NOMO-1 treated with DMSO at 0.1 percent for 48 hours (cell line): ENCODE results near the gene KLF13.

Experiments used
- DNase-seq: peaks from one replicate; lab custom pipeline; 2025; ENCODE audit not compliant: unreplicated experiment; lab: John Stamatoyannopoulos, UW

KLF13 gene

DNA sequence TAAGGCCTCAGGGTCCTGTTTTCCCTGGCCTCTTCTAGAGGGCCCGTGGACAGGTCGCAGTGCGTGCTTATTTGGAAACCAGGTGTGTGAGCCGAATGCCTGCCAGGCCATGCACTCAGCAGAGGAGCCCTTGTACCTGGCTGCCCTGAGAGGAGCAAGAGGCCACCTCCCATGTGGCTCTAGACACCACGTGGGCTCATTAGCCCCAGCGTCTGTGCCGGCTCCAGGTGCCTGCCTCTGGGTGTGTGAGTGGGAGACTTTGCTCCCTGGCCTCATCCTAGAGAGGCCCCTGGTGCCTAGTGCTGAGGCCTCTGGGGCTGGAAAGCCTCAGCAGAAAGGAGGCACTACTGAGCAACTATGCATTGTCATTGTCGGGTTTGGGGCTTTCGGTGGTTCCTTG lies 50.4 kb downstream of the KLF13 start:
- DNase-seq = no peak

DNA sequence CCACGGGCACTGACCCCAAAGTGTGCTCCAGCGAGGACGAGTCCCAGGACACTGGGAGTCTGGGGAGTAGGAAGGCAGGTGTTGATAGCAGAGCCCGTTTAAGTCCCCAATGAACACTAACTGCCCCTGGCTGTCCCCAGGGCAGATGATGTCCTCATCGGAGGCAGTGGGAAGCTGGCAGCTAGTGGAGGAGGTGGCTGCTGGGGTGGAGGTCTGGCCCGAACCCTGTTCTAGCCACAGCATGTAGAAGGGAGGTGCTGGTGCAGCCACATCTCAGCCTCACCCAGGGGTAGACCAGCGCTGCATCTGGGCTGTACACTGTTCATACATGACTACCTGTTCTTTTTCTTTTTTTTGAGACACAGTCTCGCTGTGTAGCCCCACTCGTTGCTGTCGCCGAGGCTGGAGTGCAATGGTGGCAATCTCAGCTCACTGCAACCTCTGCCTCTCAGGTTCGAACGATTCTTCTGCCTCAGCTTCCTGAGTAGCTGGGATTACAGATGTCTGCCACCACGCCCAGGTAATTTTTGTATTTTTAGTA lies 51.8 kb downstream of the KLF13 start:
- no peak for DNase-seq

DNA sequence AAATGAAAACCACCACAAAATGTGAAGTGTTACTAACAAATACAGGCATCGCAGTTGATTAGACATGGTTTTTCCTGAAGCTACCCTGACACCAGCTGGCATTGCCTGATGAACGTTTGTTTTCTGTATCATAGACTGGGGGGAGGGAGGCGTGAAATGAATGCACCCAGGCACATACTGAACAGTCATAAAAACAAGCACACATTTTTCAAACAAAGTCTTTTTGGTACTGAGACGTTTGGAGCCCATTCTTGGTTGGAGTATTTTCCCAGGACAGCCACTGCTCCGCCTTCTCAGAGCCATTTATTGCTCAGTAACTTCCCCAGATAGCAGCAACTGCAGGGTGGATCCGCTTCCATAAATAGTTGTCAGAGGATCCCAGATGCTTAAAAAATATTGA lies 52.4 kb downstream of the KLF13 start:
- no peak for DNase-seq

GRCh38 chr15:31379577-31379976 lies 52.9 kb downstream of the KLF13 start:
- no peak for DNase-seq

- DNase-seq = no peak
Observed at GRCh38 chr15:31381801-31382712, 55.4 kb downstream of the KLF13 start.

GRCh38 chr15:31382713-31383045 lies 56.0 kb downstream of the KLF13 start:
- DNase-seq = no peak

GRCh38 chr15:31383139-31383538 lies 56.5 kb downstream of the KLF13 start:
- no peak for DNase-seq

DNA sequence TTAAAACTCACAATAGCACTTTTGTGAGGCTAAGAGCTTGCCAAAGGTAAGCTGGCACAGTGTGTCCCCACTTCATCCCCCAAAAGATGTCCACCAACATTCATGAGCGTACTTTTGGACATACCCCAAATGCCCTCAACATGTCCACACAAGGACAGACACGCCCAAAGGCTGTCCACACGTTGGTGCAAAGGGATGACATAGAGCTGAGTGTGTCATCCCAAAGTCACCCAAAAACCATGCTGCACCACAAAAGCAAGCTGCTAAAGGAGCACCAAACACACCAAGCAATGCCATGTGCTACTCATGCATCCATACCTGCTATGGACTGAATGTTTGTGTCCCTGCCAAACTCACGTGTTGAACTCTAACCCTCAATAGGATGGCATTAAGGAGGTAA lies 57.9 kb downstream of the KLF13 start:
- no peak for DNase-seq

GRCh38 chr15:31385736-31386135 lies 59.1 kb downstream of the KLF13 start:
- DNase-seq = no peak

DNA sequence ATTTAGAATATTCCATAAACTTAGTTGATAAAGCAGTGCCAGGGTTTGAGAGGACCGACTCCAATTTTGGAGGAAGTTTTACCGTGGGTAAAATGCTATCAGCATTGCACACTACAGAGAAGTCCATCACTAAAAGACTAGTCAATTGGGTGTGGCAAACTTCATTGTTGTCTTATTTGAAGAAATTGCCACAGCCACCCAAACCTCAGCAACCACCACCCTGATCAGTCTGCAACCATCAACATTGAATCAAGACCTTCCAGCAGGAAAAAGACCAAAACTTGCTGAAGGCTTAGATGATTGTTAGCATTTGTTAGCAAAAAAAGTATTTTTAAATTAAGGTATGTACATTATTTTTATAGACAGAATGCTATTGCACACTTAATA lies 60.5 kb downstream of the KLF13 start:
- DNase-seq = no peak

DNA sequence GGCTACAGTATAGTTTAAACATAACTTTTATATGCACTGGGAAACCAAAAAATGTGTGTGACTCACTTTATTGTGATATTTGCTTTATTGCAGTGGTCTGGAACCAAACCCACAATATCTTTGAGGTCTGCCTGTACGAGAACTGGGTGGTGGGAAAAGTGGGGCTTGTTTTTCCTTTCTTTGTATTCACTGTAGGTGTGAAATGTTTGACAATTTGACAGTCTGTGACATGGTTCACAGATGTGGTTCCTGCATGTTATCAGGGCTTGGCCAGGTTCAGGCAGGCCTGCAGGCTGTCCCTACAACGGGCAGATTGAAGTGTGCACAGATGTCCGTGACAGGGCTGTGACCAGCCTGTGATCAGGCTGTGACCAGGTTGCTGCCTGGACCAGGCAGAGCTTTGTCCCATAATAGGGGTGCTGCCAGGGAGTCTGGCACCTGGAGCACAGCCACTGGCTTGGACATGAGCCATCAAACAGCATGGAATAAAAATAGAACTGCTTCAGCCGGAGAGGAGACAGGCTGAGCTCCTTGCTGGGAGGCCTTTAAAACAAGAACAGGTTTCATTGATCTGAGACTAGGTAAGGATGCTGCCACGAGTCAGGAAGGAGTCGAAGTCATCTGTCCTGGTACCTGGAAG lies 61.0 kb downstream of the KLF13 start:
- no peak for DNase-seq

- DNase-seq = no peak
Observed at GRCh38 chr15:31389576-31389975, 62.9 kb downstream of the KLF13 start.

DNA sequence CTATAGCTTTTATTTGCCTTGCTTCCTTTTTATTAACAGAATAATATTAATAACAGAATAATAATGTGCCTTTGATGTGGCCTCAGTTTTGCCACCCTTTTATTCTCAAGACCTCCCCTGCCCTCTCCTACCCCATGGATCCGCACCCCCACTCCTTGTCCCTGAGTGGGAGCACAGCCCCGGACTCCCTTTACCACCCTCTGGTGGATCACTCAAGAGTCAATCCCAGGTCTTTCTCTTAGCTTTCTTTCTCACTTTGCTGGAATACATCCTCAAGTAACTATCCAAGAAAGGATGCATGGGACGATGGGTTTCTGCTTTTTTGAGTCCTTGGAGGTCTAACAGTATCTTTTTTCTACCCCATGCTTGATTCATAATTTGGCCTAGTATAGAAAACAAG lies 63.4 kb downstream of the KLF13 start:
- no peak for DNase-seq

DNA sequence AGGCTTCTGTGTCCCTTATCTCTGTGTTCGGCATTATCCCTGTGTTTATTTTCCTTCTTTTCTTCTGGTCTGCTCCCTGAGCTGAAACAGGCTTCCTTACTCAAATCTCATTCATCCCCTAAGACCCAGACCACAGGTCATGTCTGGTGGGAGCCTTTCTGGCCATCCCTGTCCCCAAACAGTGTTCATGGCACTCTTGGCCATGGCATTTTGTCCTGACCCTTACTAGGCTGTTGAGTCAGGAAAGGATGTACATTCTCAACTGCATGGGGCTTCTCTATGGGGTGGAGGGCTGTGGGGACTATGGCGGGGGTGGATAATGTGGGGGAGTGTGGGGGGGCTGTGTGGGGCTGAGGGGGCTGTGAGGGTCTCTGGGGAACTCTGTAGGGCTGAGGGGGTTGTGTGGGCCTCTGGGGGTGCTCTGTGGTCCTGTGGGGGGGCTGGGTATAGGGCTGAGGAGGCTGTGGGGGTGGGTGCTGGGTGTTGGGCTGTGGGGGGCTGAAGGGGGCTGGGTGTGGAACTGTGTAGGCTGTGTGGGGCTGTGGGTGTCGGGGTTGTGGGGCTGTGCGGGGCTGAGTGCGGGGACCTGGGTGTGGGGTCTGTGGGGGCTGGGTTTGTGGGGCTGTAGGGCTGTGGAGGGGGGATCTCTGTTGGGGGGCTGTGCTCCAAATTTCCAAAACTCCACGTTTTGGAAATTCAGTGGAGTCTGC lies 64.3 kb downstream of the KLF13 start:
- DNase-seq = no peak

DNA sequence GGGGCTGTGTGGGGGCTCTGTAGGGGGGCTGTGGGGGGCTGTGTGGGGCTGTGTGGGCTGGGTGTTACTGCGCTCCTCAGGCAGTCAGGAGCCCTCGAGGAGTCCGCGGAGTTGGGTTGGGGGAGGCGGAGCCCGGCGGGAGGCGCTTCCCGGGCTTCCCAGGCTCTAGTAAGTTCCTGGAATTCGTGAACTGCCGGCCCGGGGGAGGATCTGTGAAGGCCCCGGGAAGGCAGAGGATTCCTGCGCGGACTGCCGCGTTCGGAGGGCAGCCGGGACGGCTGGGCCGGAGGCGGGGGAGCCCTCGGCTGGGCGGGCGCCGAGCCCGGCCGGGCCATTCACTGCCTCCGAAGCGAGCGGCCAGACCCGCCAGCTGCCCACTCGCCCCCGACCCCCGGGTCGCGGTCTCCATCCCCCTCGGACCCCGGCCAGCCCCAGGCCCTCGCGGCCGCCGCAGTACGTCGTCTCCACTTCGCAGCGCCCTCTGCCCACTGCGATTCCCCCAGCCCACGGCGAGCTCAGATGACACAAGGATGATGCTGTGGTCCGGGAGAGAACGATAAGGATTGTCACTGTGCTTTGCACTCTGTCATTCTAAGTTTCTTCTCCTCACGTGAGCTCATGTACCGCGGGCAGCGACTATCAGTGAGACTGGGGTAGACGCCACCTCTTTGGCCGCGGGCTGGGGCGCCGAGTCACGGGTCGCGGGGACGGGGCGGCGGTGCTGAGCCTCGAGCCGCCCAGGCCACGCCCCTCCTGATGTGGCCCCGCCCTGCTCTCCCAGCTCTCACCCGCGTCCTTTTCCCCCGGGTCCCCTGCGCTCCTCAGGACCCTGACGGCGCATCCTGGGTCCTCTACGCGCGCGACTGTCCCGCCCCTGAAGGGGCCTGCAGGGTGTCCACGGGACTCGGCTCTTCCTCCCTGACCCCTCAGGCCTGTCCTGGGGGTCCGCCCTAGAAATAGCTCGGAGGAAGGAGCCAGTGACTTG lies 65.3 kb downstream of the KLF13 start:
- DNase-seq = peak; percentile 62

GRCh38 chr15:31392761-31393401 lies 66.2 kb downstream of the KLF13 start:
- no peak for DNase-seq

DNA sequence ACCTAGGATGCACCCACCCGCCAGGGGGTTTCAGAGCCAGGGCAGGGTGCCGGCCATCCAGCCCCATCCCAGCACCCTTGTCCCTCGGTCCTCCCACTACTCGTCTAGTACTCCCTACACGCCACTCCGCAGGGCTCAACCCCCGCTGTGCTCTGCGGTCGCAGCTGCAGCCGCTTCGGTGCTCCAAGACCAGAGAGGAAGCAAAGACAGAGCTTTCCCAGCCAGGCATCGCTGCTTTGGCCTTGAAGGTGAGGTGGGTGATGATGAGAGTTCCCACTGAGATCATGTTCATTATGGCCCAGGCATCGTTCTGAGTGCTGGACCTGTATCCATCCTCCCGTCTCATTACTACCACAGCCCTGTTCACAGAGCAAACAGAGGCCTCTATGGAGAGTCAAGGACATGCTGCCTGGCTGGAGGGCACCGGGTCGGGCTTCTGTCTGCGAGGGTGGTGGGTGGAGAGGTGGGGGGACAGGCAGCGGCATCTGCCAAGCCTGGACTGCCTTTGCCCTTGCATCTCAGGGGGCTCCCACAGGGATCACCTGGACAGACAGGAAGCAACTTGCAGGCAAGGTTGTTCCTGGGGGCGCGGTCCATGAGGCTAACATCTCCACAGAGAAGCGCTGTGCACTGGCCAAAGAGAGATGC lies 66.9 kb downstream of the KLF13 start:
- no peak for DNase-seq

DNA sequence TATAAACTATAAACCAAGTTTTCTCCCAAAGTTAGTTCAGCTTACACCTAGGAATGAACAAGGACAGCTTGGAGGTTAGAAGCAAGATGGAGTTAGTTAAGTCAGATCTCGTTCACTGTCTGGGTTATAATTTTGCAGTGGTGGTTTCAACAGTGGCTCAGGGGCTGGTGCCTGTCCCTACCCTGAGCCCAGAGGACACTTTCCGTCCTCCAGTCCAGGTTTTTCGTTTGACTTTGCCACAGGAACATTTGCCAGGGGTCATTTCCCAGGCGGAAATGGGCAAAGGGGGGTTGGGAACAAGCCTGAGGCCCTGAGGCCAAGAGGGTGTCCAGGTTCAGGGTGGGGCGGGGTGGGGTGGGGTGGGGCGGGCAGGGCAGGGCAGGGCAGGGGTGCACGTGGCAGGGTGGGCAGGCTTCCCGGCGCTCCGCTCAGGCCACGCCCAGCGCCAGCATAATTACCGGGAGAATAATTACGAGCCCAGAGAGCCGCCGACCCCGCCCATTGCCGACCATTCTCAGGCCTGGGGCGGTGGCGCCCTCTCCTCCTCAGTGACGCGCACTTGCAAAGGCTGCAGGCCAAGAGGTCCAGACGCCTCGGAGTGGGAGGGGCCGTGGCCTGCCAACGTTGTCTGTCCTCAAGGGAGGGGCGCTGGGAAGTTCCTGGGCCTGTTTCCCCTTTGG lies 70.4 kb downstream of the KLF13 start:
- peak; percentile 50 for DNase-seq
